Measurements from ENCODE around the gene AGAP1. TPM values are rescaled to one million over a fixed set of nuclear protein-coding genes. Genes with fewer than 3 reads are reported as not detected.

Gene AGAP1
- total RNA-seq, 1 experiment from 2014 or later: 56.4 TPM

- peaks cover 28% of the 10 kb centered on the region for H3K36me3 Mint-ChIP-seq (ENCODE audit: insufficient read depth, unreplicated experiment)
- CTCF ChIA-PET: no interaction called here
- intact Hi-C loops (cut with micrococcal nuclease; ENCODE audit: unreplicated experiment): no loop called here
- DNase-seq: no peak
- H3K4me1 Mint-ChIP-seq (ENCODE audit: low read depth, unreplicated experiment): peaks cover 13% of the 10 kb centered on the region
- no peak overlapping the region for H3K4me3 Mint-ChIP-seq (ENCODE audit: low read depth, unreplicated experiment)
- H3K27me3 Mint-ChIP-seq (ENCODE audit: unreplicated experiment): no peaks in the 10 kb centered on the region
- no TSS peak for BruUV-seq (replicated peaks)
- no peaks in the 10 kb centered on the region for H3K9me3 Mint-ChIP-seq (ENCODE audit: low read depth, unreplicated experiment)
- H3K27ac Mint-ChIP-seq (ENCODE audit: unreplicated experiment): no peak overlapping the region
- TF ChIP-seq, protein P1, sequence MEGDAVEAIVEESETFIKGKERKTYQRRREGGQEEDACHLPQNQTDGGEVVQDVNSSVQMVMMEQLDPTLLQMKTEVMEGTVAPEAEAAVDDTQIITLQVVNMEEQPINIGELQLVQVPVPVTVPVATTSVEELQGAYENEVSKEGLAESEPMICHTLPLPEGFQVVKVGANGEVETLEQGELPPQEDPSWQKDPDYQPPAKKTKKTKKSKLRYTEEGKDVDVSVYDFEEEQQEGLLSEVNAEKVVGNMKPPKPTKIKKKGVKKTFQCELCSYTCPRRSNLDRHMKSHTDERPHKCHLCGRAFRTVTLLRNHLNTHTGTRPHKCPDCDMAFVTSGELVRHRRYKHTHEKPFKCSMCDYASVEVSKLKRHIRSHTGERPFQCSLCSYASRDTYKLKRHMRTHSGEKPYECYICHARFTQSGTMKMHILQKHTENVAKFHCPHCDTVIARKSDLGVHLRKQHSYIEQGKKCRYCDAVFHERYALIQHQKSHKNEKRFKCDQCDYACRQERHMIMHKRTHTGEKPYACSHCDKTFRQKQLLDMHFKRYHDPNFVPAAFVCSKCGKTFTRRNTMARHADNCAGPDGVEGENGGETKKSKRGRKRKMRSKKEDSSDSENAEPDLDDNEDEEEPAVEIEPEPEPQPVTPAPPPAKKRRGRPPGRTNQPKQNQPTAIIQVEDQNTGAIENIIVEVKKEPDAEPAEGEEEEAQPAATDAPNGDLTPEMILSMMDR (IDR thresholded peaks at IDR 0.05; ENCODE audit: unreplicated experiment): no peak
Measured at GRCh38 chr2:235826826-235827225, 333.0 kb downstream of the AGAP1 start.

GRCh38 chr2:235827585-235827992, 333.7 kb downstream of the AGAP1 start:
- BruUV-seq (replicated peaks): no TSS peak
- Mint-ChIP-seq H3K4me1 (ENCODE audit: low read depth, unreplicated experiment) (peaks cover 13% of the 10 kb centered on the region), H3K36me3 (ENCODE audit: insufficient read depth, unreplicated experiment) (peaks cover 22% of the 10 kb centered on the region), H3K4me3 (ENCODE audit: low read depth, unreplicated experiment) (no peak overlapping the region), H3K9me3 (ENCODE audit: low read depth, unreplicated experiment) (no peaks in the 10 kb centered on the region), H3K27me3 (ENCODE audit: unreplicated experiment) (no peaks in the 10 kb centered on the region), H3K27ac (ENCODE audit: unreplicated experiment) (peak overlapping the region; percentile 67)
- TF ChIP-seq, protein P1 (IDR thresholded peaks at IDR 0.05; ENCODE audit: unreplicated experiment): no peak
- CTCF ChIA-PET: no interaction called here
- peak; percentile 62 for DNase-seq
- intact Hi-C loops (cut with micrococcal nuclease; ENCODE audit: unreplicated experiment): no loop called here

GRCh38 chr2:235829726-235830125, 335.9 kb downstream of the AGAP1 start:
- no peak for DNase-seq
- TF ChIP-seq, protein P1 (IDR thresholded peaks at IDR 0.05; ENCODE audit: unreplicated experiment): no peak
- CTCF ChIA-PET: no interaction called here
- Mint-ChIP-seq H3K4me1 (ENCODE audit: low read depth, unreplicated experiment) (peaks cover 13% of the 10 kb centered on the region), H3K9me3 (ENCODE audit: low read depth, unreplicated experiment) (no peaks in the 10 kb centered on the region), H3K36me3 (ENCODE audit: insufficient read depth, unreplicated experiment) (peaks cover 20% of the 10 kb centered on the region), H3K27ac (ENCODE audit: unreplicated experiment) (no peak overlapping the region), H3K4me3 (ENCODE audit: low read depth, unreplicated experiment) (no peak overlapping the region), H3K27me3 (ENCODE audit: unreplicated experiment) (no peaks in the 10 kb centered on the region)
- BruUV-seq (replicated peaks): no TSS peak
- intact Hi-C loops (cut with micrococcal nuclease; ENCODE audit: unreplicated experiment): no loop called here

GRCh38 chr2:235831755-235832154, 337.9 kb downstream of the AGAP1 start:
- no peak for DNase-seq
- H3K4me3 Mint-ChIP-seq (ENCODE audit: low read depth, unreplicated experiment): no peak overlapping the region
- no peaks in the 10 kb centered on the region for H3K27me3 Mint-ChIP-seq (ENCODE audit: unreplicated experiment)
- no peak overlapping the region for H3K27ac Mint-ChIP-seq (ENCODE audit: unreplicated experiment)
- no TSS peak for BruUV-seq (replicated peaks)
- intact Hi-C loops (cut with micrococcal nuclease; ENCODE audit: unreplicated experiment): no loop called here
- H3K9me3 Mint-ChIP-seq (ENCODE audit: low read depth, unreplicated experiment): no peaks in the 10 kb centered on the region
- H3K4me1 Mint-ChIP-seq (ENCODE audit: low read depth, unreplicated experiment): peaks cover 13% of the 10 kb centered on the region
- CTCF ChIA-PET: no interaction called here
- TF ChIP-seq, protein P1 (IDR thresholded peaks at IDR 0.05; ENCODE audit: unreplicated experiment): no peak
- peaks cover 12% of the 10 kb centered on the region for H3K36me3 Mint-ChIP-seq (ENCODE audit: insufficient read depth, unreplicated experiment)

All from Calu3 (cell line).